Measurements from ENCODE around the gene MICB.
A peak's percentile ranks its signal among the peaks of the same experiment; 100 is the strongest.

Gene MICB

DNA sequence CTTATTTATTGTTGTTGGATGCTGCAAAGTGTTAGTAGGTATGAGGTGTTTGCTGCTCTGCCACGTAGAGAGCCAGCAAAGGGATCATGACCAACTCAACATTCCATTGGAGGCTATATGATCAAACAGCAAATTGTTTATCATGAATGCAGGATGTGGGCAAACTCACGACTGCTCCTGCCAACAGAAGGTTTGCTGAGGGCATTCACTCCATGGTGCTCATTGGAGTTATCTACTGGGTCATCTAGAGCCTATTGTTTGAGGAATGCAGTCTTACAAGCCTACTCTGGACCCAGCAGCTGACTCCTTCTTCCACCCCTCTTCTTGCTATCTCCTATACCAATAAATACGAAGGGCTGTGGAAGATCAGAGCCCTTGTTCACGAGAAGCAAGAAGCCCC is 12.1 kb downstream of the MICB start:
- no peak for DNase-seq

DNA sequence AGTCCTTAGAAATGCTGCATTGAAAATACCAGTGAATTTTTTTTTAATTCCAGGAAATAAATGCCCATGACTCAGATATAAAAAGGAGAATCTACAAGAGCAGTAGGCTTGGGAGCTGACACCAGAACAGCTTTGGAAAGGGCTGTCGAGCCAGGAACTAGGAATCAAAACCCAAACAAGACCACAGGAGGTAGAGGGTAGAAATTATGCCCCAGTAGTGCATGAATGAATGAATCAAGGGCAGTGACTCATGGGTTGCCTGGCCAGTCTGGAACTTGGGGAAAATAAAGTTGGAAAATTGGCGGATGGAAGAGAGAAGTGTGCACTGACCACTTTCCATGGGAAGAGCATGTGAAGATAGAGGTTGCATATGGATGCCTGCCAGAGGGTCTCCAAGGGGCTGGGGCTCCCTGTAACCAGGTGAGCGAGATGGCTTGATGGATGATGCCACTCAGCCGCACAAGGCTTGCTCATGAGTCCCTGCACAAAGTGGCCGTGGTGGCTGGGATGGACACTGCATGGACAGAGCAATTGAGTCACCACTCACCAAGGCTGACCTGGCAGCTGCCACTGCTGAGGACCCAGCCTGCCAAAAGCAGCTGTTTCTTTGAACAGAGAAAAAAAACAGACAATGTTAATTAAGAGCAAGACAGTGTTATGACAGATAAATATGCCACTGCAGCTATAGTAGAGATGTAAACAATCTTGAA is 15.7 kb downstream of the MICB start:
- DNase-seq, result no peak

DNA sequence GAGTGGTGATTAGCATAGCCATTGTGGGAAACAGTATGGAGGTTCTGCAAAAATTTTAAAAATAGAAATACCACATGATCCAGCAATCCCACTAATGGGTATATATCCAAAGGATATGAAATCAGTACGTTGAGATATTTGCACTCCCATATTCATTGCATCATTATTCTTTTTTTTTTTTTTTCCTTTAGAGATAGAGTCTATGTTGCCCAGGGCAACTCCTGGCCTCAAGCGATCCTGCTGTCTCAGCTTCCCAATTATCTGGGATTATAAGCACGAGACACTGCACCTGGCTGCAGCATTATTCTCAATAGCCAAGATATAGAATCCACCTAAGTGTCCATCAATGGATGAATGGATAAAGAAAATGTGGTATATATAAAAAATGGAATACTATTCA is 23.9 kb downstream of the MICB start:
- DNase-seq, result no peak

DNA sequence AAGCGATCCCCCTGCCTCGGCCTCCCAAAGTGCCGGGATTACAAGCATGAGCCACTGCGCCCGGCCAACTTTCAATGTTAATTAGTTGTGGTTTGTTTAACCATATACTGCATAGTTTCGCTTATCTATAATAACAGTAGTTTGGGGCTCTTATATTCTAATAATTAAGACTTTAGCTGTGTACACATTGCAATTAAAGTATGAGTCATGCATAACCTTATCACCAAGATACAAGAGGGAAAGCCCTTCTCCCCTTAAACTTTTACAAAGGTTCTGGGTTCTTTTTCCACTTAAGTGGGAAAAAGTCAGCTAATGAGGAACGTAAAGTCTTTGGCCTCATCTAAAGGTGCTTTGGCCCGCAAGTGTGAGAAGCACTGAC is 27.6 kb downstream of the MICB start:
- DNase-seq, result no peak

DNA sequence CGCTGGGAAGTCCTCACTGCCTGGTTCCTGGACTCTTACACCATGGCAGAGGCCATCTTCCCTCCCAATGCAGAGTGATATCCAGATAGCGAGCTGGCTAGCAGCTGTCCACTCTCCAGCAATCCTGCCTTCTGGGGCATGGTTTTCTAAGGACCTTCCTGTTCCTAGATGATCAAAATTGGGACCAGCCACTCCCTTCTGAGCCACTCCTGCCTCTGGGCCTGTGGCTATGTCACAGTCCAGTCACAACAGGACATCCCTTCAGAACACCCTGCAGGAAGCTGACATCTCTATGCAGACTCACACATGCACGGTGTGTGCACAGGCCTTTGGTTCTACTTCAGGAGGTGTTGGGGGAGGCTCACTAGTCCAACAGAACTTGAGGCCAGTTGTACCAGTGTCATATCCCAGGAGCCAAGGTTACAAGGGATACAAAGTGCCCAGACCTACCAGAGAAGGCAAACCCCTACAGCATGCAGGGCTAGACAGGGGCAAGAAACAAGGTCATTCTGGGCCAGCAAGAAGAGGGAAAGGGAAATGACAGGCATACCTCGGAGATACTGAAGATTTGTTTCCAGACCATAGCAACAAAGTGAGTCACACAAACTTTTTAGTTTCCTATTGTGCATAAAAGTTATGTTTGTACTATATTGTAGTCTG is 28.1 kb downstream of the MICB start:
- no peak for DNase-seq

DNA sequence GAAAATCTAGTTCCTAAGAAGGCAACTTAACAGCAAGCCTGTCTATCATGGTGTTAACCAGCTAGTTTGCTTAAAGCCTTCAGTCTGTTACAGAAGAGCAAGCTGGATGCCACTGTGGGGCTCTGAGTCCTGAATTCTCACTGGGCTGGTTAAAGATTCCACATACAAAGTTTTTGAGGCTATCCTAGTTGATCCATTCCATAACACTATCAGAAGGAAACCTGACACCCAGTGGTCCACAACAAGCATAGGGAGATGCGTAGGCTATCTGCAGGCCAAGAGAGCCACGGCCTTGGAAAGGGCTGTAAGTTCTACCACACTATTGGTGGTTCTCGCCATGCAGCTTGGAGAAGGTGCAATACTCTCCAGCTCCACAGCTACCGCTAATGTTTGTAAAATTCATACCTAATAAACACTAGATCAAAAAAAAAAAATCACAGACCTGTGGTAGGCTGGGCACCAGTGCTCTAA is 30.4 kb downstream of the MICB start:
- no peak for DNase-seq

DNA sequence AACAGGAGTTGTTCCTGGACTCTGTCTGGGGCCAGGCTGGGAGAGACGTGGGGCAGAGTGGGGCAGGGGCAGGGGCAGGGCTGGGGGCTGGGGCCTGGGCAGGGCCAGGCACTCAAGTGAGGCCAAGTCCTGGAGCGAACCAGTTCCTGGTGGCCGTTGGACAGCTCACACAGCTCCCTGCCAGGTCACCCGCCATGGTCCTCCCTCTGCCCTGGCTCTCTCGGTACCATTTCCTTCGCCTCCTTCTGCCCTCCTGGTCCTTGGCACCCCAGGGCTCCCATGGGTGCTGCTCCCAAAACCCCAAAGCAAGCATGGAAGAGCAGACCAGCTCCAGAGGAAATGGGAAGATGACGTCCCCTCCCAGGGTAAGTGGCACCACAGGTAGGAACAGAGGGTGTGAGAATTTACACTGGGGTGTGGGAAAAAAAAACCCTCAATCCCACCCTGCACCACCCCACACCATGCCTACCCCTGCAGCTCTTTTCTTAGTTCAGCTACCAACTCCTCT is 30.9 kb downstream of the MICB start, which contains the start of gene MCCD1:
Gene MCCD1, plus strand, starts transcription at position 142 of the 508 bp plus-strand sequence. Its CDS starts 53 bp downstream, at position 195.
- DNase-seq, result no peak

DNA sequence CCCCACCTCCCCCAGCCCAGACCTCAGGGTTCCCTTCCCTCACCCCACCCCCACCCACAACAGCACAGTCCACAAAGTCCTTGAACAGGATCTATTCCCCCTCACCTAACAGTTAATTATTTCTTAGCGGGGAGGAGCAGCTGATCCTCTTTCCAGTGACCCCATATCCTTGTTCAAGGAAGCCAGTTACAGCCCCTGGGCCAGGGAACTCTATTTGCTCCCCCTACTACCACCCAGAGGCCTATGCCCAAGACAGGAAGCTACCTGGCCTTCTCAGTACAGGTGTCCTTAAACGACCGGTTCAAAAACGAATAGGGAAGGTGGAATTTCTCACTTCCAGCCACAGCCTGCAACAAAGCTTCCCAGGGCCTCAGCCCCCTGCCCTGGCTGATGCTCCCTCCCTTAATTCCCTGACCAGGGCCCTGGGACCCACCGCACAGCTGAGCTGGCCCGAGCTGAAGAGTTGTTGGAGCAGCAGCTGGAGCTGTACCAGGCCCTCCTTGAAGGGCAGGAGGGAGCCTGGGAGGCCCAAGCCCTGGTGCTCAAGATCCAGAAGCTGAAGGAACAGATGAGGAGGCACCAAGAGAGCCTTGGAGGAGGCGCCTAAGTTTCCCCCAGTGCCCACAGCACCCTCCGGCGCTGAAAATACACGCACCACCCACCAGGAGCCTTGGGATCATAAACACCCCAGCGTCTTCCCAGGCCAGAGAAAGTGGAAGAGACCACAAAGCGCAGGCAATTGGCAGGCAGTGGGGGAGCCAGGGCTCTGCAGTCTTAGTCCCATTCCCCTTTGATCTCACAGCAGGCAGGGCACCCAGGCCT is 31.6 kb downstream of the MICB start:
- no peak for DNase-seq

DNA sequence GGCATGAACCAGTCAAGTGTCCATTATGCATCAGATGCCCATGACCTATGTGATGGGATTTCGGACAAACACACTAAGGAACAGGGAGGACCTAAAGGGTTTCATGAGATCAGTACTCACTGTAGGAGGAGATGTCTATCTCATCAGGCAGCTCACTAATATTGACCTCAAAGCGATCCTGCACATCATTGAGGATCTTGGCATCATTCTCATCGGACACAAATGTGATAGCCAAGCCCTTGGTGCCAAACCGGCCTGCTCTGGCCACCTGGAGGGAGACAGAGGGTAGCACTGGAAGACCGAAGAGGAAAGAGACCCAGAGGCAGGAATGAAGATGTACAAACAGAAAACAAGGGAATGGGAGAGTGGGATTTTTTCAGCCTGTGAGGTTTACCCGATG is 32.7 kb downstream of the MICB start:
- no peak for DNase-seq

DNA sequence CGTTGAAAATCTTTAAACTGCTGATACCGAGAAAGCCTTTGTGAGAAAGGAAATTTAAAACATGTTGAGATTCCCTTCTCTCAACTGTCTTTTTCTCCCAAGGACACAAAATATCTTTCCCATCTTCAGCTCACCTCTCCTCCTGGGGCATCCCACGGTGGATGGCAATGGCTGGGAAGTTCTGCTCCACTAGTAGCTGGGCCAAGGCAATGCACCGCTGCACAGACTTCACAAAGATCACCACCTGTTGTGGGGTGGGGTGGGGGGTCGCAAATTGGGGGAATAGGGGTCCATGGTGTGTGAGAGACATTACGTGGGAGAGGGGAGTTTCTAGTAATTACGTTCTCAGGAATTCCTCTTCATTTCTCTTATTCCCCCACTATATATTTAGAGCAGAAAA is 33.2 kb downstream of the MICB start:
- no peak for DNase-seq

DNA sequence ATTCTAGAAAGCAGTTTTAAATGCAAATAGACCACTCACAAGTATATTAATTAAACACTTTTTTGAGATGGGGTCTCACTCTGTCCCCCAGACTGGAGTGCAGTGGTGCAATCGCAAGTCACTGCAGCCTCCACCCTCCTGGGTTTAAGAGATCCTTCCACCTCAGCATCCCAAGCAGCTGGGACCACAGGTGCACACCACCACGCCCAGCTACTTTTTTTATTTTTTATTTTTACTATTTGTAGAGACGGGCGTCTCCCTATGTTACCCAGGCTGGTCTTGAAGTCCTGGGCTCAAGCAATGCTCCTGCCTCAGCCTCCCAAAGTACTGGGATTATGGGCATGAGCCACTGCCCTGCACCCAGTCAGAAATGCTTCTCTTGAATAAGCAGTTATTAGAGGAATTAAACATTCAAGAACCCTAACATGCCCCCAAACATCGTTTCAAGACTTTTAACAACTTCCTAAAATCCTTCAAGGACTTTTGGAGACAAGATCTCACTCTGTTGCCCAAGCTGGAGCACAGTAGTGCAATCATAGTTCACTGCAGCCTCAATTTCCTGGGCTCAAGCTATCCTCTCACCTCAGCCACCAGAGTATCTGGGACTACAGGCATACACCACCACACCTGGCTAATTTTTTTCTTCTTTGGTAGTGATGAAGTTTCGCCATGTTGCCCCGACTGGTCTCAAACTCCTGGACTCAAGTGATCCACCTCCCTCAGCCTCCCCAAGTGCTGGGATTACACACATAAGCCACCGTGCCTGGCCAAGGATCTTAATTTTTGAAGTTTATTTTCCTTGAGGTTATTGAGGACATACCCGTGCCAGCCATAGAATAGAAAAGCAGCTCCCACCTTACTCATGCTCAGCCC is 34.1 kb downstream of the MICB start:
- no peak for DNase-seq

DNA sequence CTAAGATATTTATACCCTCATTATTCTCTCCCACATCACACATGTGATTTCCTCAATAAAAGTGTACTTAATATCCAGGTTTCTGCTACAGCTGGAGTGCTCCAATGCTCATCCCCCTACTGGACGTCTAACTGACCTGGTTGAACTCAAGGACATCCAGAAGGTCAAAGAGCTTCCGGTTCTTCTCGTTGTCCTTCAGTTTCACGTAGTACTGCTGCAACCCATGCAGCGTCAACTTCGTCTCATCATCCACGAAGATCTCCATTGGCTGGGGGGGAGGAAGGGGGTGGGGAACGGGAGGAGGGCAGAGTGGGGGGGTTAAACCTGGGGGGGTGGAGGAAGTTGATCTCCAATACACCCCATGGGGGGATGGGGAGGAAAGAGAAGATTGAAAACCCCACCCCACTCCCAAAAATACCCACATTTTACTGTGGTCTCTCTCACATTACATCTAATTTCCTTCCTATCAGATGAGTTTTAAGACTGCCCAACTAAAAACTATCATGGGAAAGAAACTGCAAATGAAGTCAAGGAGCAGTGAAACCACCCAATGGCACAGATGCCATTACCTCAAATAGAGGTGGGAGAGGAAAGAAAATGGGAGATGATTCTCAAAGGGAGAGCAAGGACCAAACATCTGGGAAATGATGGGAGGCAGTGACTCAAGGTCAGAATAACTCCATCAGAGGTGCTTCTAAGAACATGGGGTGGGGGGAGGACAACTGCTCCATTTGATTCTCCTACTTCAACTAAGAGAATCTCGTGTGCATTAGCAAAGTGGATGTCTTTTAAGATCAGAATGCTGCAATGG is 34.9 kb downstream of the MICB start:
- DNase-seq, result no peak

DNA sequence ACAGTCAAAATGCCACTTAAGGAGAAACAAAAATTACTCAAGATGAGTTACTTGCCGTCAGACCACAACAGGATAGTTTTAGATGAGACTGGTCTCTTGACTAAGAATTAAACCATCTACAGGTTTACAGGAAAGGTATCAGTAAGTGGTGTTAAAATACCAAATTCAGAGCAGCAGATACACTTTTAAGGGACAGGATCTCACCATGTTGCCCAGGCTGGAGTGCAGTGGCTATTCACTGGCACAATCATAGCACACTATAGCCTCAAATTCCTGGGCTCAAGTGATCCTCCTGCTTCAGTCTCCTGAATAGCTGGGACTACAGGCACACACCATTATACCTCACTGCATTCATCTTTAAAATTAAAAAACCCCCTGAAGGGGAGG is 35.5 kb downstream of the MICB start:
- DNase-seq, result no peak

DNA sequence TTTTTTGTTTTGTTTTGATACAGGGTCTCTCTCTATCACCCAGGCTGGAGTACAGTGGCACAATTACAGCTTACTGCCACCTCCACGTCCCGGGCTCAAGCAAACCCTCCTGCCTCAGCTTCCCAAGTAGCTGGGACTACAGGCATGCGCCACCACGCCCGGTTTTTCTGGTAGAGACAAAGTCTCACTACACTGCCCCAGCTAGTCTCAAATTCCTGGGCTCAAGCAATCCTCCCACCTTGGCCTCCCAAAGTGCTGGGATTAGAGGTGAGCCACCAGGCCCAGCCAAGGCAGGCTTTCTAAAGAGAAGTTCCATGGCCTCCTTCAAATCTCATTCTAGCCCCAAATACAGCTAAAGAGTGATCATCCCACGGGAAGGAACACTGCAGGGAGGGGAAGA is 36.1 kb downstream of the MICB start:
- no peak for DNase-seq

DNA sequence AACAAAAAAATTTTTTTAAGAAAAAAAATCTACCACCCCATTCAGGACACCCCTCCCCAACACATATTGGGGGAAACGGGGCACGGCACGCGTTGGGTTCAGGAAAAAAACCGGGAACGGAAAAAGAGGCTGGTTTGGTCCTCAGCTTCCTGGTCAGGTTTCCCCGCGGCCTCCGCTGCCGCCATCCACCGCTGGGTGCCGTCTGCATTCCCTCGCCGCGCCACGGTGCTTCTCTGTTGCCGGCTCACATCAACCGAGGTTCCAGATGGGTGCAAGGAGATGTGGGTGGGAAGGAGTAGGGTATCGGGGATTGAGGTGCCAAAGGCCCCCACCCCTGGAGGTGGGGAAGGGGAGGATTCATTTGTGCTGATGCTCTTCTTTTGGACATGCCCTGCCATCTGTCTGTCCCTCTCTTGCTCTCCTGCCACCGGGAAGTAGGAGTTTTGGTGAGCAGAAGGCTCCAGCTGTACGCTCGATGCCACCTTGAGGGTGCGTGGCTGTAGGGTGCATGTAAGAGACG is 36.6 kb downstream of the MICB start:
- DNase-seq, result no peak

DNA sequence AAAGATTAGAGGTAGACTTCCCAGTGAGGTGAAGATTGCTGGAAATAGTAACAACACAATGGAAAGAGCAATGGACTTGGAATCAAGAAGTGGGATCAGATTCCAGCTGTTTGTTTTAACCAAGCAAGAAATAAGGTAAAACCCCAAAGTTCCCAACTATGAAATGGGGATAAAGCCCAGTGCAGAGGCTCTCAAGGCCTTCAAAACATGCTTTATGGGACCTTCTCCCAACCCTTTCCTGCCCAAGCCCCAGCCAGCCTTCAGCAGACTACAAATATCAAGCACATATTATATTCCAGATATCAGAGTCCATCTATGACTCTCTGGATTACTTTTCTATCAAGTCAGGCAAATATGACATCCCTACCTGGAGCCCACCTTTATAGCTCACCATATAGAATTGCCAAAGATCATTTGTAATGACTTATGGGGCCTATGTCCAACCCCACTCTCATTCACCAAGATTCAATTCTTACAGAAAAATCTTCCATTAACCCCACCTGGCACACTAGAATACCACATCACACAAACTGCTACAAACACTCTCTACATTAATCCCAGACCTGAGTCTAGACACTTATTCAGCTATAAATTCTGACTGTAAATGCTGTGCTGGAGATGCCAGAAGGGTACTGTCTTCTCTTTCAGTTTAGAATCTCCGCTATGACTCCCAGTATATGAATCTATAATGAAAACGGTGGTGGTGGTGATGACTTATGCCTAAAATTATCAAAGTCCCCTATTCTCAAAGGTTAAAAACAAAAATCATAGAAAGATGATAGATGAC is 37.8 kb downstream of the MICB start:
- DNase-seq, result no peak

DNA sequence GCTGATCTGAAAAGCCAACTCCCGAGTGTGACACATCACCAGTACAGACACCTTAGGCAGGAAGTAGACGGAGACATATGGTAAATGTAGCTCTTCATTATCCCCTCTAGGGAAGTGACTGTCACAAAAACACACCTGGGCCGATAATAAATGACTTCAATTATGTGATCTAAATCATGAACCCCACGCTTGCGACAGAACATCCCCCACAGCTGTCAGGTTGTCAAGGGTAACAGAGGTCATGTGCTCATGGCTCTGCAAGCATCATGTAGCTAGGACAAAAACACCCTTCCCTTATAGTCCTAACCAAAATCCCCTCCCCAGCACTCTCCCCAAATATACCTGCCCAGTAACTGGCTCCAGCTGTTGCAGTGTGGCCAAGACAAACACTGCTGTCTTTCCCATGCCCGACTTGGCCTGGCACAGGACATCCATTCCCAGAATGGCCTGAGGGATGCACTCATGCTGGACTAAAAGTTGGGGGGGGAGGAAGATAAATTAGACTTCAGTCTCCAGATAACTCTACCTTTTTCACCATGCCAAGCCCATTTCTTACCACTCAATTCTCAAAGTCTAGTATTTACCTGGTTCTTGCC is 41.0 kb downstream of the MICB start:
- no peak for DNase-seq

DNA sequence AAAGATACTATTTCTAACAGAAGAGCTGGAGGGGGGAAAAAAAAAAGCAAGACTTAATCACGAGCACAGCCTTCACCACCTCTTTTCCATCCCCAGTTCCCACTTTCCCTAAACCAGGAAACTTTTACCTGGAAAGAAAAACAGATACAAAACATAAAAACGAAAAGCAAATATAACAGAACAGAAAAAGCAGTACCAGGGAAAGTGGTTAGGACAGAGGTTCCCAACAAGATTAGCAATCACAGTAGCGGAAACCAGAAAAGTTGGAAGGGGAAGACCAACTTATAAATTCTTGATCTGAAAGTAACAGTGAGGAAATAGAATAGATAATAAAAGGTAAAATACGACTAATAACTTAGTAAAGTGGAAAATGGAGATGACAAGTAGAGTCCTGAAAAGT is 42.7 kb downstream of the MICB start:
- DNase-seq, result no peak

DNA sequence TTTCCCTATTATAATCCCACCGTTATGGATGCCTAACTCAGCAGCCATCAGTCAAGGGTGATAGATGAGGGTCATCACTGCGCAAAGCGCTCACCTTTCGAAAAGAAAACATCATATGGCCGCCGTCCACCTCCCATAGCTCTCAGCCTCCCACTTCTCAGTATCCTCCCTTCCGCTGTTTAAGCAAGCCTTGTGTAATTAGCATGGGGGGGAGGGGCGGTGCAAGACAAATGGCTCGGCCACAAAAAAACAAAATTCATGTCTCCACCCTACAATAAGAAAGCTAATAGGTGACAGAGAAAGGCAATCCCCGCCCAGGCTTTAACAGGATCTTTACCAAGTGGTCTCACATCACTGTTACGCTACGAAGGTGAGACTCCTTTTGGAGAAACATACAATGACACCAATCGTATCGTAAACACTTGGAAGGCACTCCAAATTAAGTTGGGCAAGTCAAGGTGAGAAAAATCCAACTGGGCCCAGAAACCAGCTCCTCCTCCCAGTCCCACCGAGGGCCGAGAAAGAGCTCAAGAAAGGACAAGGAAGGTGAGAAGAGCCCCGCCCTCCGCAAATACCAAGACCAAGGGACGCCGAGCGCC is 43.2 kb downstream of the MICB start:
- peak in 4 of 5 experiments; percentile 35 to 87 (median 71) for DNase-seq

All from T-helper 2 cell (primary cell).